Esophagus squamous epithelium (tissue), 5 donors: Measurements from ENCODE around the gene EDC4. TPM values are rescaled to one million over a fixed set of nuclear protein-coding genes. Genes with fewer than 3 reads are reported as not detected.
A peak's percentile ranks its signal among the peaks of the same experiment; 100 is the strongest.

Experiments used
- DNase-seq: peaks from one replicate; lab custom pipeline; 2025; lab: John Stamatoyannopoulos, UW
- H3K27ac ChIP-seq, 4 donors: fragments of 200-600 bp; sonication (generic); one replicate each; pipeline ENCODE4 v1.5.1; 2016 to 2019; ENCODE audit warnings: mild to moderate bottlenecking in 1 of 4
- H3K27me3 ChIP-seq, 4 donors: fragments of 200-600 bp; sonication (generic); 1 replicate in 3 of 4; 2 replicates in 1 of 4; pipeline versions ENCODE4 v1.5.1 to v1.6.0; 2017 to 2021; ENCODE audit warnings: antibody characterized with exemption in 1 of 4
- H3K36me3 ChIP-seq, 3 donors: fragments of 200-600 bp; sonication (generic); one replicate each; pipeline ENCODE4 v1.5.1; 2016 to 2019
- H3K4me1 ChIP-seq, 3 donors: fragments of 200-600 bp; sonication (generic); one replicate each; pipeline ENCODE4 v1.5.1; 2017 to 2019
- H3K4me3 ChIP-seq, 4 donors: fragments of 200-600 bp; sonication (generic); 1 replicate in 3 of 4; 2 replicates in 1 of 4; pipeline ENCODE4 v1.5.1; 2016 to 2019; ENCODE audit warnings: mild to moderate bottlenecking in 2 of 4, moderate library complexity in 1 of 4
- H3K9me3 ChIP-seq, 3 donors: fragments of 200-600 bp; sonication (generic); one replicate each; pipeline ENCODE4 v1.5.1; 2016 to 2019
- CTCF ChIP-seq, 6 experiments: fragments of 450-650 bp in 4 of 6; fragments of 200-600 bp in 2 of 6; sonication (generic) in 2 of 6; IDR thresholded peaks; one replicate each; pipeline ENCODE4 v1.5.1; 2016 to 2019; ENCODE audit warnings: antibody characterized with exemption in 6 of 6, mild to moderate bottlenecking in 4 of 6, moderate library complexity in 4 of 6
- POLR2A ChIP-seq, 4 donors: fragments of 450-650 bp; IDR thresholded peaks; one replicate each; pipeline ENCODE4 v1.6.1; 2017; ENCODE audit warnings: antibody characterized with exemption in 4 of 4, mild to moderate bottlenecking in 4 of 4, moderate library complexity in 3 of 4
- WGBS, 2 donors: methylation state at CpG; one replicate each; pipeline ENCODE4 v1.1.5; 2018; 5-methylcytosine and 5-hydroxymethylcytosine counted together
- intact Hi-C: fragments of 100-400 bp; cut with DNase I; formaldehyde crosslinking; loops from one replicate; pipeline ENCODE4 v1.15.0; 2022
- total RNA-seq, 4 donors: library from RNA; depleted of rRNA; stranded (reverse); fragments of >200 nt; gene quantifications; one replicate each; pipeline ENCODE4 v1.1.0, GENCODE V29; 2016
- donor health status: DM: yes; HTN: yes; CAD: no.

Gene EDC4
- total RNA-seq, 4 donors from 2014 or later = 26.5 to 46.9 (median 37.0) TPM

- 70 to 71% methylated on average over 7 of the region's 7 CpGs for WGBS, 2 donors
- Histone ChIP-seq H3K4me3 (no peak overlapping the region), H3K36me3 (peaks cover 0 to 73% (median 34%) of the 10 kb centered on the region in 3 donors), H3K4me1 (peaks cover 13 to 36% (median 13%) of the 10 kb centered on the region in 3 donors), H3K27ac (no peak overlapping the region), H3K27me3 (no peaks in the 10 kb centered on the region), H3K9me3 (no peaks in the 10 kb centered on the region)
- no peak for DNase-seq
- TF ChIP-seq POLR2A (IDR thresholded peaks at IDR 0.05) = no peak
- TF ChIP-seq CTCF (IDR thresholded peaks at IDR 0.05) = no peak
- intact Hi-C loops = no loop called here
Measured at GRCh38 chr16:67869653-67870052, 3.2 kb upstream of the EDC4 start.

GRCh38 chr16:67871256-67871655, 1.6 kb upstream of the EDC4 start:
- WGBS, 2 donors = 50 to 54% methylated on average over 1 of the region's 3 CpGs
- no peaks in the 10 kb centered on the region for H3K27me3 ChIP-seq

GRCh38 chr16:67872131-67872630, 671 bp upstream of the EDC4 start:
- peaks cover 20 to 45% (median 22%) of the 10 kb centered on the region in 3 donors for H3K4me1 ChIP-seq
- H3K36me3 ChIP-seq = peaks cover 0 to 65% (median 37%) of the 10 kb centered on the region in 3 donors
- no peaks in the 10 kb centered on the region for H3K27me3 ChIP-seq
- intact Hi-C loops = no loop called here
- TF ChIP-seq POLR2A (IDR thresholded peaks at IDR 0.05) (no peak), CTCF (IDR thresholded peaks at IDR 0.05) (no peak)
- no peaks in the 10 kb centered on the region for H3K9me3 ChIP-seq
- peak overlapping the region in 3 of 4 donors; percentile 77 to 97 (median 90) for H3K4me3 ChIP-seq
- no peak for DNase-seq
- H3K27ac ChIP-seq = peak overlapping the region; percentile 86 to 92 (median 86)
- WGBS, 2 donors = 70 to 79% methylated on average over 2 of the region's 2 CpGs

More at GRCh38 chr16:67871256-67871655, 1.6 kb upstream of the EDC4 start:
- TF ChIP-seq POLR2A (IDR thresholded peaks at IDR 0.05) (no peak), CTCF (IDR thresholded peaks at IDR 0.05) (no peak)
- intact Hi-C loops = no loop called here
- no peak overlapping the region for H3K27ac ChIP-seq
- peaks cover 20 to 45% (median 22%) of the 10 kb centered on the region in 3 donors for H3K4me1 ChIP-seq
- H3K4me3 ChIP-seq = no peak overlapping the region
- H3K36me3 ChIP-seq = peaks cover 0 to 65% (median 30%) of the 10 kb centered on the region in 3 donors
- H3K9me3 ChIP-seq = no peaks in the 10 kb centered on the region
- no peak for DNase-seq

- Histone ChIP-seq H3K4me1 (peaks cover 20 to 45% (median 22%) of the 10 kb centered on the region in 3 donors), H3K36me3 (peaks cover 14 to 65% (median 39%) of the 10 kb centered on the region in 3 donors), H3K27me3 (no peaks in the 10 kb centered on the region), H3K9me3 (no peaks in the 10 kb centered on the region), H3K4me3 (peak overlapping the region; percentile 77 to 97 (median 90)), H3K27ac (peak overlapping the region; percentile 86 to 92 (median 86))
- DNase-seq = no peak
- intact Hi-C loops = no loop called here
- TF ChIP-seq CTCF (IDR thresholded peaks at IDR 0.05) (no peak), POLR2A (IDR thresholded peaks at IDR 0.05) (no peak)
- 13 to 16% methylated on average over 11 to 18 of the region's 23 CpGs for WGBS, 2 donors
Measured at GRCh38 chr16:67873435-67874370, 851 bp downstream of the EDC4 start.

GRCh38 chr16:67874372-67874771, 1.5 kb downstream of the EDC4 start:
- DNase-seq = no peak
- H3K27me3 ChIP-seq = no peaks in the 10 kb centered on the region
- no peaks in the 10 kb centered on the region for H3K9me3 ChIP-seq
- H3K36me3 ChIP-seq = peaks cover 21 to 65% (median 43%) of the 10 kb centered on the region in 3 donors
- H3K4me3 ChIP-seq = peak overlapping the region in 3 of 4 donors; percentile 77 to 97 (median 90)
- TF ChIP-seq POLR2A (IDR thresholded peaks at IDR 0.05) (no peak), CTCF (IDR thresholded peaks at IDR 0.05) (no peak)
- peaks cover 20 to 45% (median 22%) of the 10 kb centered on the region in 3 donors for H3K4me1 ChIP-seq
- peak overlapping the region in 3 of 4 donors; percentile 86 to 92 (median 87) for H3K27ac ChIP-seq
- intact Hi-C loops = no loop called here
- 37 to 70% methylated on average over 2 to 3 of the region's 3 CpGs for WGBS, 2 donors
